Osteoblast (primary cell): Measurements from ENCODE around the gene EFCAB11. TPM values are rescaled to one million over a fixed set of nuclear protein-coding genes. Genes with fewer than 3 reads are reported as not detected.

Source experiments
- DNase-seq: peaks from one replicate; pipeline ENCODE4 v3.0.0; 2011; ENCODE audit warnings: low spot score, mixed read lengths; ENCODE audit not compliant: insufficient read length; ENCODE audit errors: missing footprints
- H2AFZ ChIP-seq: 2 replicates; pipeline ENCODE4 v1.6.0; 2011; ENCODE audit warnings: mild to moderate bottlenecking, low read length
- H3K27ac ChIP-seq: 2 replicates; pipeline ENCODE4 v1.5.1; 2011; ENCODE audit warnings: mild to moderate bottlenecking, low read depth, low read length, moderate library complexity
- H3K27me3 ChIP-seq: 2 replicates; pipeline ENCODE4 v1.6.0; 2012; ENCODE audit warnings: mild to moderate bottlenecking, control low read depth, inconsistent platforms, low read length, moderate library complexity; ENCODE audit not compliant: insufficient read depth
- H3K36me3 ChIP-seq: 2 replicates; pipeline ENCODE4 v1.5.1; 2011; ENCODE audit warnings: mild to moderate bottlenecking, low read length, control low read depth, moderate library complexity; ENCODE audit not compliant: insufficient read depth
- H3K4me1 ChIP-seq: 2 replicates; pipeline ENCODE4 v1.5.1; 2011; ENCODE audit warnings: mild to moderate bottlenecking, low read length, control low read depth, moderate library complexity; ENCODE audit not compliant: insufficient read depth
- H3K4me2 ChIP-seq: 2 replicates; pipeline ENCODE4 v1.6.0; 2011; ENCODE audit warnings: mild to moderate bottlenecking, low read length; ENCODE audit not compliant: insufficient read depth
- H3K4me3 ChIP-seq: fragments of 200-600 bp; sonication (generic); 3 replicates; pipeline ENCODE4 v1.5.1; 2012; ENCODE audit warnings: mild to moderate bottlenecking, low read length, inconsistent platforms; ENCODE audit not compliant: insufficient read depth
- H3K79me2 ChIP-seq: 2 replicates; pipeline ENCODE4 v1.6.0; 2012; ENCODE audit warnings: mild to moderate bottlenecking, low read length, control low read depth, inconsistent platforms; ENCODE audit not compliant: insufficient read depth
- H3K9me3 ChIP-seq: 2 replicates; pipeline ENCODE4 v1.5.1; 2011; ENCODE audit warnings: low read depth, low read length, control low read depth
- H4K20me1 ChIP-seq: 2 replicates; pipeline ENCODE4 v1.6.0; 2012; ENCODE audit warnings: mild to moderate bottlenecking, low read length, control low read depth; ENCODE audit not compliant: insufficient read depth
- total RNA-seq: library from RNA; depleted of rRNA; stranded (reverse); fragments of >200 nt; gene quantifications from 2 replicates; pipeline ENCODE4 v1.2.3, GENCODE V29; 2012
- TF ChIP-seq, protein P1 (sequence below): IDR thresholded peaks from 2 replicates; pipeline ENCODE4 v1.5.1; 2011; ENCODE audit warnings: mild to moderate bottlenecking, low read depth, low read length, moderate library complexity; ENCODE audit errors: extremely low read depth

The EFCAB11 gene
- total RNA-seq, 1 donor, result 6.9 TPM

- no peak for DNase-seq
- Histone ChIP-seq H3K27ac (no peak overlapping the region), H3K27me3 (no peaks in the 10 kb centered on the region), H3K9me3 (no peaks in the 10 kb centered on the region), H3K4me3 (no peak overlapping the region), H3K4me1 (peaks cover 11% of the 10 kb centered on the region), H4K20me1 (no peaks in the 10 kb centered on the region), H3K79me2 (peaks cover 52% of the 10 kb centered on the region), H3K4me2 (no peak overlapping the region), H3K36me3 (peaks cover 45% of the 10 kb centered on the region), H2AFZ (no peak overlapping the region)
- TF ChIP-seq, protein P1, sequence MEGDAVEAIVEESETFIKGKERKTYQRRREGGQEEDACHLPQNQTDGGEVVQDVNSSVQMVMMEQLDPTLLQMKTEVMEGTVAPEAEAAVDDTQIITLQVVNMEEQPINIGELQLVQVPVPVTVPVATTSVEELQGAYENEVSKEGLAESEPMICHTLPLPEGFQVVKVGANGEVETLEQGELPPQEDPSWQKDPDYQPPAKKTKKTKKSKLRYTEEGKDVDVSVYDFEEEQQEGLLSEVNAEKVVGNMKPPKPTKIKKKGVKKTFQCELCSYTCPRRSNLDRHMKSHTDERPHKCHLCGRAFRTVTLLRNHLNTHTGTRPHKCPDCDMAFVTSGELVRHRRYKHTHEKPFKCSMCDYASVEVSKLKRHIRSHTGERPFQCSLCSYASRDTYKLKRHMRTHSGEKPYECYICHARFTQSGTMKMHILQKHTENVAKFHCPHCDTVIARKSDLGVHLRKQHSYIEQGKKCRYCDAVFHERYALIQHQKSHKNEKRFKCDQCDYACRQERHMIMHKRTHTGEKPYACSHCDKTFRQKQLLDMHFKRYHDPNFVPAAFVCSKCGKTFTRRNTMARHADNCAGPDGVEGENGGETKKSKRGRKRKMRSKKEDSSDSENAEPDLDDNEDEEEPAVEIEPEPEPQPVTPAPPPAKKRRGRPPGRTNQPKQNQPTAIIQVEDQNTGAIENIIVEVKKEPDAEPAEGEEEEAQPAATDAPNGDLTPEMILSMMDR, result no peak
These were observed 8.9 kb upstream of the EFCAB11 start for GRCh38 chr14:89963288-89963978.

GRCh38 chr14:89960914-89961313 is 6.4 kb upstream of the EFCAB11 start:
- H3K9me3 ChIP-seq, result no peaks in the 10 kb centered on the region
- H3K79me2 ChIP-seq, result peaks cover 70% of the 10 kb centered on the region
- H2AFZ ChIP-seq, result no peak overlapping the region
- H3K36me3 ChIP-seq, result peaks cover 40% of the 10 kb centered on the region
- DNase-seq, result no peak
- H3K27me3 ChIP-seq, result no peaks in the 10 kb centered on the region
- TF ChIP-seq, protein P1, result no peak
- no peak overlapping the region for H3K27ac ChIP-seq
- H4K20me1 ChIP-seq, result no peaks in the 10 kb centered on the region
- H3K4me3 ChIP-seq, result no peak overlapping the region
- no peak overlapping the region for H3K4me2 ChIP-seq
- H3K4me1 ChIP-seq, result peaks cover 15% of the 10 kb centered on the region

- H2AFZ ChIP-seq, result no peak overlapping the region
- no peak overlapping the region for H3K4me3 ChIP-seq
- peak; percentile 39 for DNase-seq
- H3K36me3 ChIP-seq, result peaks cover 40% of the 10 kb centered on the region
- TF ChIP-seq, protein P1, result no peak
- no peak overlapping the region for H3K4me2 ChIP-seq
- H3K79me2 ChIP-seq, result peaks cover 67% of the 10 kb centered on the region
- no peaks in the 10 kb centered on the region for H4K20me1 ChIP-seq
- H3K27me3 ChIP-seq, result no peaks in the 10 kb centered on the region
- peaks cover 8% of the 10 kb centered on the region for H3K4me1 ChIP-seq
- no peaks in the 10 kb centered on the region for H3K9me3 ChIP-seq
- no peak overlapping the region for H3K27ac ChIP-seq
These were observed 5.4 kb upstream of the EFCAB11 start for GRCh38 chr14:89959853-89960445.

DNA sequence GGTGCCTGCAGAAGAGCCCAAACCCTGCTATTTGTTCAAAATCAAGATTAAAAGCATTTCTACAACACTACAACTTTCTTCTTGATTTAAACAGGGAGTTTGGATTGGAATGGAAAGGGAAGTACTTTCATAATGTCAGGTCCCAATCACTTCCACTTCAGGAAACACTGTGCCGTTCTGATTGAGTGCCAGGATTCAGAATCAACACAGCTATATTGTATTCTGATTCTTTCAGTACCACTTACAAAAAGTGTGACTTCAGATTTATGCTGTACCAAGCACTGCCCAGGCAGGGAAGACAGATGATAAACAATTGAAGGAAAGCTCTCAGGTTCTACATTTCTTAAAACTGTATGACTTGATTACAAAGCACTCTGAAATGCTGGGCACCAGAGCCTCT is 4.4 kb upstream of the EFCAB11 start:
- TF ChIP-seq, protein P1, result no peak
- no peak for DNase-seq
- no peak overlapping the region for H3K27ac ChIP-seq
- peaks cover 32% of the 10 kb centered on the region for H3K36me3 ChIP-seq
- H3K4me3 ChIP-seq, result no peak overlapping the region
- peaks cover 63% of the 10 kb centered on the region for H3K79me2 ChIP-seq
- H2AFZ ChIP-seq, result no peak overlapping the region
- H3K4me2 ChIP-seq, result no peak overlapping the region
- H3K27me3 ChIP-seq, result no peaks in the 10 kb centered on the region
- H3K9me3 ChIP-seq, result no peaks in the 10 kb centered on the region
- no peaks in the 10 kb centered on the region for H4K20me1 ChIP-seq
- H3K4me1 ChIP-seq, result peaks cover 8% of the 10 kb centered on the region
